WTC11 (cell line): ENCODE data around the gene CAP1. TPM values are rescaled to one million over a fixed set of nuclear protein-coding genes. Genes with fewer than 3 reads are reported as not detected.
A peak's percentile ranks its signal among the peaks of the same experiment; 100 is the strongest.

ENCODE experiments used
- ATAC-seq: fragments of 200-7000 bp; cut with Tn5 transposase; 2 replicates; pipeline ENCODE4 v1.10.0; 2021; ENCODE audit warnings: mild to moderate bottlenecking, moderate library complexity
- CTCF ChIA-PET: fragments of 300-600 bp; sonication (Branson Sonifier 250); formaldehyde crosslinking; loops from one replicate; lab custom pipeline; 2021; ENCODE audit warnings: antibody characterized with exemption; lab: Charles Lee
- POLR2A ChIA-PET: fragments of 350-600 bp; sonication (Branson Sonifier 250); formaldehyde crosslinking; loops from one replicate; lab custom pipeline; 2021; ENCODE audit warnings: antibody characterized with exemption; lab: Charles Lee
- DNase-seq: peaks from one replicate; pipeline ENCODE4 v3.0.0; 2021; ENCODE audit warnings: low spot score
- H3K27ac Mint-ChIP-seq: 2 replicates; pipeline ENCODE4 v1.8.0; 2021; ENCODE audit warnings: mixed read lengths
- H3K27me3 Mint-ChIP-seq: 2 replicates; pipeline ENCODE4 v1.8.0; 2021; ENCODE audit warnings: low read depth, mild to moderate bottlenecking, moderate library complexity, mixed read lengths
- H3K36me3 Mint-ChIP-seq: 2 replicates; pipeline ENCODE4 v1.8.0; 2021; ENCODE audit warnings: mixed read lengths
- H3K4me1 Mint-ChIP-seq: 2 replicates; pipeline ENCODE4 v1.8.0; 2022; ENCODE audit warnings: mixed read lengths
- H3K4me3 Mint-ChIP-seq: 2 replicates; pipeline ENCODE4 v1.8.0; 2021; ENCODE audit warnings: mild to moderate bottlenecking, moderate library complexity, mixed read lengths
- H3K9me3 Mint-ChIP-seq: 2 replicates; pipeline ENCODE4 v1.8.0; 2021; ENCODE audit warnings: mixed read lengths
- CBFB ChIP-seq: sonication (generic); formaldehyde crosslinking; IDR thresholded peaks from 2 replicates; pipeline ENCODE4 v1.8.1; 2022; ENCODE audit warnings: mild to moderate bottlenecking, low read depth, missing genetic modification reagents
- HMGA2 ChIP-seq: fragments of 250-450 bp; sonication (Bioruptor Pico); IDR thresholded peaks from 2 replicates; pipeline ENCODE4 v1.4.0; 2021; ENCODE audit warnings: mild to moderate bottlenecking, moderate library complexity
- NR2C2 ChIP-seq: sonication (generic); formaldehyde crosslinking; IDR thresholded peaks from 2 replicates; pipeline ENCODE4 v1.8.0; 2022; ENCODE audit warnings: mild to moderate bottlenecking, missing genetic modification reagents
- PRRX2 ChIP-seq: fragments of 250-450 bp; sonication (Bioruptor Pico); IDR thresholded peaks from 2 replicates; pipeline ENCODE4 v1.8.0; 2021; ENCODE audit warnings: mild to moderate bottlenecking
- RELA ChIP-seq: sonication (generic); formaldehyde crosslinking; IDR thresholded peaks from 2 replicates; pipeline ENCODE4 v1.8.1; 2022; ENCODE audit warnings: missing genetic modification reagents, mild to moderate bottlenecking, borderline replicate concordance
- RORB ChIP-seq: fragments of 250-450 bp; sonication (Bioruptor Pico); IDR thresholded peaks from 2 replicates; pipeline ENCODE4 v1.9.0; 2021; ENCODE audit warnings: mild to moderate bottlenecking
- SMAD3 ChIP-seq: sonication (generic); formaldehyde crosslinking; IDR thresholded peaks from 2 replicates; pipeline ENCODE4 v1.8.0; 2022; ENCODE audit warnings: missing genetic modification reagents, mild to moderate bottlenecking, borderline replicate concordance
- ZNF121 ChIP-seq: sonication (generic); formaldehyde crosslinking; IDR thresholded peaks from 2 replicates; pipeline ENCODE4 v1.8.0; 2023; ENCODE audit warnings: missing genetic modification reagents
- ZNF317 ChIP-seq: sonication (generic); formaldehyde crosslinking; IDR thresholded peaks from 2 replicates; pipeline ENCODE4 v1.8.1; 2023; ENCODE audit warnings: low read depth, mild to moderate bottlenecking, moderate library complexity, missing genetic modification reagents, borderline replicate concordance
- total RNA-seq: library from RNA; stranded (reverse); gene quantifications from 3 replicates; pipeline ENCODE4 v1.2.3, GENCODE V29; 2021
- TF ChIP-seq, protein P1 (sequence below): sonication (generic); formaldehyde crosslinking; IDR thresholded peaks from 2 replicates; pipeline ENCODE4 v1.8.1; 2023; ENCODE audit warnings: mild to moderate bottlenecking, moderate library complexity, missing genetic modification reagents
- TF ChIP-seq, protein P2 (sequence below): sonication (generic); formaldehyde crosslinking; IDR thresholded peaks from 2 replicates; pipeline ENCODE4 v1.8.0; 2022; ENCODE audit warnings: missing genetic modification reagents
- TF ChIP-seq, protein P3 (sequence below): fragments of 250-450 bp; sonication (Bioruptor Pico); IDR thresholded peaks from 2 replicates; pipeline ENCODE4 v1.9.0; 2021; ENCODE audit warnings: mild to moderate bottlenecking, borderline replicate concordance
- TF ChIP-seq, protein P4 (sequence below): sonication (generic); formaldehyde crosslinking; IDR thresholded peaks from 2 replicates; pipeline ENCODE4 v1.8.1; 2022; ENCODE audit warnings: low read depth, missing genetic modification reagents, borderline replicate concordance
- TF ChIP-seq, protein P5 (sequence below): sonication (generic); formaldehyde crosslinking; IDR thresholded peaks from 2 replicates; pipeline ENCODE4 v1.8.0; 2022; ENCODE audit warnings: mild to moderate bottlenecking, missing genetic modification reagents
- TF ChIP-seq, protein P6 (sequence below): sonication (generic); formaldehyde crosslinking; IDR thresholded peaks from 2 replicates; pipeline ENCODE4 v1.8.0; 2023; ENCODE audit warnings: missing genetic modification reagents

CAP1 gene
- total RNA-seq, 1 experiment from 2014 or later = 304 TPM

DNA sequence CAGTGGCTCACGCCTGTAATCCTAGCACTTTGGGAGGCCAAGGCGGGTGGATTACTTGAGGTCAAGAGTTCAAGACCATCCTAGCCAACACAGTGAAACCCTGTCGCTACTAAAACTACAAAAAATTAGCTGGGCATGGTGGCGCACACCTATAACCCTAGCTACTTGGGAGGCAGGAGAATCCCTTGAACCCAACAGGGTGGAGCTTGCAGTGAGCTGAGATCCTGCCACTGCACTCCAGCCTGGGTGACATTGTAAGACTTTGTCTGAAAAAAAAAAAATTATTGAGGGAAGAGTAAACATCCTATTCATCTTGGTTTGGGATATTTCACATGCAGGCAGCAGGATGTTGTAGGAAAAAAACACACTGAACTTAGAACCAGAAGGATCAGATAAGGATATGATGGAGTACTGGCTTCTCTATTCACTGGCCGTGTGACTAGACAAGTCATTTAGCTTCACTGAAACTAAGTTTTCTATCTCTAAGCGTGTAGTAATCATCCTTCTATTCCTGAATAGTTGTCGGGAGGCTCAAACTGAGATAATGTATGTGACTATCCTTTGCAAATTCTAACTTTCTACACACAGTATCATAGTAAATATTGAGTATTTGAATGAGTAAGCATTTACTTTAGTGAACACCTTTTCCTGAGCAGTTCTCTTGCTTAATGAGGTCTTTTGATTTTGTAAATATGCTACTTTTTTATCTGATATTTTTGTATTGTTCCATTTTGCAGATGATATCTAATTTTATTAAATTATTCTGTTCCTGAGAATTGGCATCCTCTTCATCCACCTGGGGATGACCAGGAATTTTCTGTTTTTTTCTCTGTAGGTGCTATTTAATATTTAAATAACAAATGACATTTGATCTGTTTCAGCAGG lies 18.2 kb downstream of the CAP1 start:
- DNase-seq (no peak), ATAC-seq (no peak)
- ChIA-PET POLR2A (no interaction called here), CTCF (interaction anchor here (0.7 kb wide), 1 partner anchor 139 kb away, joined by 3 read pairs; no protein-coding TSS in a partner anchor)
- peaks cover 32% of the 10 kb centered on the region for H3K36me3 Mint-ChIP-seq
- peak overlapping the region; percentile 26 for H3K4me3 Mint-ChIP-seq
- peak overlapping the region; percentile 89 for H3K27ac Mint-ChIP-seq
- peaks cover 33% of the 10 kb centered on the region for H3K4me1 Mint-ChIP-seq
- no peak for TF ChIP-seq CBFB (CRISPR knock-in tag)
- no peak for TF ChIP-seq PRRX2 (CRISPR knock-in tag)
- TF ChIP-seq HMGA2 (CRISPR knock-in tag) = no peak
- TF ChIP-seq RELA (CRISPR knock-in tag) = no peak
- TF ChIP-seq, protein P1, sequence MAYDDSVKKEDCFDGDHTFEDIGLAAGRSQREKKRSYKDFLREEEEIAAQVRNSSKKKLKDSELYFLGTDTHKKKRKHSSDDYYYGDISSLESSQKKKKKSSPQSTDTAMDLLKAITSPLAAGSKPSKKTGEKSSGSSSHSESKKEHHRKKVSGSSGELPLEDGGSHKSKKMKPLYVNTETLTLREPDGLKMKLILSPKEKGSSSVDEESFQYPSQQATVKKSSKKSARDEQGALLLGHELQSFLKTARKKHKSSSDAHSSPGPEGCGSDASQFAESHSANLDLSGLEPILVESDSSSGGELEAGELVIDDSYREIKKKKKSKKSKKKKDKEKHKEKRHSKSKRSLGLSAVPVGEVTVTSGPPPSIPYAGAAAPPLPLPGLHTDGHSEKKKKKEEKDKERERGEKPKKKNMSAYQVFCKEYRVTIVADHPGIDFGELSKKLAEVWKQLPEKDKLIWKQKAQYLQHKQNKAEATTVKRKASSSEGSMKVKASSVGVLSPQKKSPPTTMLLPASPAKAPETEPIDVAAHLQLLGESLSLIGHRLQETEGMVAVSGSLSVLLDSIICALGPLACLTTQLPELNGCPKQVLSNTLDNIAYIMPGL = no peak
- TF ChIP-seq, protein P2, sequence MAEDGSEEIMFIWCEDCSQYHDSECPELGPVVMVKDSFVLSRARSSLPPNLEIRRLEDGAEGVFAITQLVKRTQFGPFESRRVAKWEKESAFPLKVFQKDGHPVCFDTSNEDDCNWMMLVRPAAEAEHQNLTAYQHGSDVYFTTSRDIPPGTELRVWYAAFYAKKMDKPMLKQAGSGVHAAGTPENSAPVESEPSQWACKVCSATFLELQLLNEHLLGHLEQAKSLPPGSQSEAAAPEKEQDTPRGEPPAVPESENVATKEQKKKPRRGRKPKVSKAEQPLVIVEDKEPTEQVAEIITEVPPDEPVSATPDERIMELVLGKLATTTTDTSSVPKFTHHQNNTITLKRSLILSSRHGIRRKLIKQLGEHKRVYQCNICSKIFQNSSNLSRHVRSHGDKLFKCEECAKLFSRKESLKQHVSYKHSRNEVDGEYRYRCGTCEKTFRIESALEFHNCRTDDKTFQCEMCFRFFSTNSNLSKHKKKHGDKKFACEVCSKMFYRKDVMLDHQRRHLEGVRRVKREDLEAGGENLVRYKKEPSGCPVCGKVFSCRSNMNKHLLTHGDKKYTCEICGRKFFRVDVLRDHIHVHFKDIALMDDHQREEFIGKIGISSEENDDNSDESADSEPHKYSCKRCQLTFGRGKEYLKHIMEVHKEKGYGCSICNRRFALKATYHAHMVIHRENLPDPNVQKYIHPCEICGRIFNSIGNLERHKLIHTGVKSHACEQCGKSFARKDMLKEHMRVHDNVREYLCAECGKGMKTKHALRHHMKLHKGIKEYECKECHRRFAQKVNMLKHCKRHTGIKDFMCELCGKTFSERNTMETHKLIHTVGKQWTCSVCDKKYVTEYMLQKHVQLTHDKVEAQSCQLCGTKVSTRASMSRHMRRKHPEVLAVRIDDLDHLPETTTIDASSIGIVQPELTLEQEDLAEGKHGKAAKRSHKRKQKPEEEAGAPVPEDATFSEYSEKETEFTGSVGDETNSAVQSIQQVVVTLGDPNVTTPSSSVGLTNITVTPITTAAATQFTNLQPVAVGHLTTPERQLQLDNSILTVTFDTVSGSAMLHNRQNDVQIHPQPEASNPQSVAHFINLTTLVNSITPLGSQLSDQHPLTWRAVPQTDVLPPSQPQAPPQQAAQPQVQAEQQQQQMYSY (CRISPR knock-in tag) = no peak
- TF ChIP-seq RORB (CRISPR knock-in tag) = no peak
- H3K27me3 Mint-ChIP-seq = no peaks in the 10 kb centered on the region
- no peaks in the 10 kb centered on the region for H3K9me3 Mint-ChIP-seq

DNA sequence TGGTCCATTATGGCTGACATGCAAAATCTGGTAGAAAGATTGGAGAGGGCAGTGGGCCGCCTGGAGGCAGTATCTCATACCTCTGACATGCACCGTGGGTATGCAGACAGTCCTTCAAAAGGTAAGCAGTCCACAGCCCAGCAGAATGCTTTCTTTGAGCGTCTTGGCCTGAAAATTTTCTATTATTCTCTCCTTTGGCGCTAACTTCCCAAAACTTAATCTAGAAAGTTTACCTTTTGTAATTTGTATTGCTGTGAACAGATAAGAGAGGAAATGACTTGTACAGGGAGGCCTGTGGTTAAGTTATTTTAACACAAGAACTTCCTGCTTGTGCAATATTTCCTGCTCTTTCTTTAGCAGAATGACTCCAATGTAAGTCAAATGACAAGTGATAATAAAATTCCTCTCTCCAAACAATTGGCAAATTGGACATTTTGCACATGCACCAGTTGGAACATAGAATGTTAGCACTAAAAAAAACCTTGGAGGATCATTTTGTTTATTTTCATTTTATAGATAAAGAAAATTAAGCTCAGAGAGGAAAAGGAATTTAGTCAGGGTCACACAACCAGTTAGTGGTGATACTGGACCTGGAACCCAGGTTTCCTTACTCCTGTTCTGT lies 18.9 kb downstream of the CAP1 start:
- peak; percentile 53 for DNase-seq
- peaks cover 33% of the 10 kb centered on the region for H3K4me1 Mint-ChIP-seq
- H3K9me3 Mint-ChIP-seq = no peaks in the 10 kb centered on the region
- ChIA-PET CTCF (interaction anchor here (0.7 to 0.8 kb wide), 2 partner anchors 27 to 140 kb away, joined by 3 read pairs; no protein-coding TSS in a partner anchor), POLR2A (no interaction called here)
- H3K36me3 Mint-ChIP-seq = peaks cover 40% of the 10 kb centered on the region
- ATAC-seq = peak; percentile 95
- peak overlapping the region; percentile 89 for H3K27ac Mint-ChIP-seq
- H3K4me3 Mint-ChIP-seq = peak overlapping the region; percentile 26
- no peaks in the 10 kb centered on the region for H3K27me3 Mint-ChIP-seq
- TF ChIP-seq ZNF121 (CRISPR knock-in tag) (no peak), NR2C2 (no peak), ZNF317 (CRISPR knock-in tag) (no peak), SMAD3 (no peak)
- TF ChIP-seq, protein P3, sequence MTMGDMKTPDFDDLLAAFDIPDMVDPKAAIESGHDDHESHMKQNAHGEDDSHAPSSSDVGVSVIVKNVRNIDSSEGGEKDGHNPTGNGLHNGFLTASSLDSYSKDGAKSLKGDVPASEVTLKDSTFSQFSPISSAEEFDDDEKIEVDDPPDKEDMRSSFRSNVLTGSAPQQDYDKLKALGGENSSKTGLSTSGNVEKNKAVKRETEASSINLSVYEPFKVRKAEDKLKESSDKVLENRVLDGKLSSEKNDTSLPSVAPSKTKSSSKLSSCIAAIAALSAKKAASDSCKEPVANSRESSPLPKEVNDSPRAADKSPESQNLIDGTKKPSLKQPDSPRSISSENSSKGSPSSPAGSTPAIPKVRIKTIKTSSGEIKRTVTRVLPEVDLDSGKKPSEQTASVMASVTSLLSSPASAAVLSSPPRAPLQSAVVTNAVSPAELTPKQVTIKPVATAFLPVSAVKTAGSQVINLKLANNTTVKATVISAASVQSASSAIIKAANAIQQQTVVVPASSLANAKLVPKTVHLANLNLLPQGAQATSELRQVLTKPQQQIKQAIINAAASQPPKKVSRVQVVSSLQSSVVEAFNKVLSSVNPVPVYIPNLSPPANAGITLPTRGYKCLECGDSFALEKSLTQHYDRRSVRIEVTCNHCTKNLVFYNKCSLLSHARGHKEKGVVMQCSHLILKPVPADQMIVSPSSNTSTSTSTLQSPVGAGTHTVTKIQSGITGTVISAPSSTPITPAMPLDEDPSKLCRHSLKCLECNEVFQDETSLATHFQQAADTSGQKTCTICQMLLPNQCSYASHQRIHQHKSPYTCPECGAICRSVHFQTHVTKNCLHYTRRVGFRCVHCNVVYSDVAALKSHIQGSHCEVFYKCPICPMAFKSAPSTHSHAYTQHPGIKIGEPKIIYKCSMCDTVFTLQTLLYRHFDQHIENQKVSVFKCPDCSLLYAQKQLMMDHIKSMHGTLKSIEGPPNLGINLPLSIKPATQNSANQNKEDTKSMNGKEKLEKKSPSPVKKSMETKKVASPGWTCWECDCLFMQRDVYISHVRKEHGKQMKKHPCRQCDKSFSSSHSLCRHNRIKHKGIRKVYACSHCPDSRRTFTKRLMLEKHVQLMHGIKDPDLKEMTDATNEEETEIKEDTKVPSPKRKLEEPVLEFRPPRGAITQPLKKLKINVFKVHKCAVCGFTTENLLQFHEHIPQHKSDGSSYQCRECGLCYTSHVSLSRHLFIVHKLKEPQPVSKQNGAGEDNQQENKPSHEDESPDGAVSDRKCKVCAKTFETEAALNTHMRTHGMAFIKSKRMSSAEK = no peak
- TF ChIP-seq, protein P4, sequence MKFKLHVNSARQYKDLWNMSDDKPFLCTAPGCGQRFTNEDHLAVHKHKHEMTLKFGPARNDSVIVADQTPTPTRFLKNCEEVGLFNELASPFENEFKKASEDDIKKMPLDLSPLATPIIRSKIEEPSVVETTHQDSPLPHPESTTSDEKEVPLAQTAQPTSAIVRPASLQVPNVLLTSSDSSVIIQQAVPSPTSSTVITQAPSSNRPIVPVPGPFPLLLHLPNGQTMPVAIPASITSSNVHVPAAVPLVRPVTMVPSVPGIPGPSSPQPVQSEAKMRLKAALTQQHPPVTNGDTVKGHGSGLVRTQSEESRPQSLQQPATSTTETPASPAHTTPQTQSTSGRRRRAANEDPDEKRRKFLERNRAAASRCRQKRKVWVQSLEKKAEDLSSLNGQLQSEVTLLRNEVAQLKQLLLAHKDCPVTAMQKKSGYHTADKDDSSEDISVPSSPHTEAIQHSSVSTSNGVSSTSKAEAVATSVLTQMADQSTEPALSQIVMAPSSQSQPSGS (CRISPR knock-in tag) = no peak
- TF ChIP-seq, protein P5, sequence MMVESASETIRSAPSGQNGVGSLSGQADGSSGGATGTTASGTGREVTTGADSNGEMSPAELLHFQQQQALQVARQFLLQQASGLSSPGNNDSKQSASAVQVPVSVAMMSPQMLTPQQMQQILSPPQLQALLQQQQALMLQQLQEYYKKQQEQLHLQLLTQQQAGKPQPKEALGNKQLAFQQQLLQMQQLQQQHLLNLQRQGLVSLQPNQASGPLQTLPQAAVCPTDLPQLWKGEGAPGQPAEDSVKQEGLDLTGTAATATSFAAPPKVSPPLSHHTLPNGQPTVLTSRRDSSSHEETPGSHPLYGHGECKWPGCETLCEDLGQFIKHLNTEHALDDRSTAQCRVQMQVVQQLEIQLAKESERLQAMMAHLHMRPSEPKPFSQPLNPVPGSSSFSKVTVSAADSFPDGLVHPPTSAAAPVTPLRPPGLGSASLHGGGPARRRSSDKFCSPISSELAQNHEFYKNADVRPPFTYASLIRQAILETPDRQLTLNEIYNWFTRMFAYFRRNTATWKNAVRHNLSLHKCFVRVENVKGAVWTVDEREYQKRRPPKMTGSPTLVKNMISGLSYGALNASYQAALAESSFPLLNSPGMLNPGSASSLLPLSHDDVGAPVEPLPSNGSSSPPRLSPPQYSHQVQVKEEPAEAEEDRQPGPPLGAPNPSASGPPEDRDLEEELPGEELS (CRISPR knock-in tag) = no peak
- TF ChIP-seq, protein P6, sequence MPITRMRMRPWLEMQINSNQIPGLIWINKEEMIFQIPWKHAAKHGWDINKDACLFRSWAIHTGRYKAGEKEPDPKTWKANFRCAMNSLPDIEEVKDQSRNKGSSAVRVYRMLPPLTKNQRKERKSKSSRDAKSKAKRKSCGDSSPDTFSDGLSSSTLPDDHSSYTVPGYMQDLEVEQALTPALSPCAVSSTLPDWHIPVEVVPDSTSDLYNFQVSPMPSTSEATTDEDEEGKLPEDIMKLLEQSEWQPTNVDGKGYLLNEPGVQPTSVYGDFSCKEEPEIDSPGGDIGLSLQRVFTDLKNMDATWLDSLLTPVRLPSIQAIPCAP = no peak
